Stimulated activated CD8-positive, alpha-beta memory T cell treated with anti-CD3 and anti-CD28 coated beads, Interleukin-2, amount 100 ng/mL, for 1 hour (primary cell): Measurements from ENCODE around the gene HNF4A.

Source experiments
- DNase-seq, 2 donors: peaks; one replicate each; pipeline ENCODE4 v3.0.0-alpha.2; 2020; ENCODE audit warnings: low read depth in 2 of 2

Gene HNF4A

DNA sequence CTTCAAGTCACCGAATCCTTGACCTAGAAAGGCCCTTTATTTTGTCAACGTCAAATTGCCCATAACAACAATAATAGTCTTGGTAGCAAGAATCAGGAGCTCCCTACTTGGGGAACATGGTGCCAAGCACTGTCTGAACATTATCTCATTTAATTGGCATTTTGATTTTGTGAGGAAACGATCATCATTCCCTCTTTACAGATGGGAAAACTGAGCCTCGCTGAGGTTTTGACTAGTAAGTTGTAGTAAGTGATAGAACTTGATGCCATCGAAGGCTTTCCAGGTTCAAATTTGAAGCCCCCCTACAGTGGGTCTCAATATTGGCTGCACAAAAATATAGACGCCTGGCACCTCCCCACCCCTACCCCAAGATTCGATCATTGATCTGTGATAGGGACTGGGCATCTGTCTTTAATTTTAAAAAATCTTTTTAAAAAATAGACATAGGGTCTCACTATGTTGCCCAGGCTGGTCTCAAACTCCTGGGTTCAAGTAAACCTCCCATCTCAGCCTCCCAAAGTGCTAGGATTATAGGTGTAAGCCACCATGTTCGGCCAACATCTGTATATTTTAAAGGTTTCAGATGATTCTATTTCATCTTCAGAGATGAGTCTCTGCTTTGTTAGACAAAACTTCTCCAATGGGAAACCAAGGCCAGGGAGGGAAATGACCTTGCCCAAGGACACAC lies 36.7 kb downstream of the HNF4A start:
- DNase-seq, result no peak

DNA sequence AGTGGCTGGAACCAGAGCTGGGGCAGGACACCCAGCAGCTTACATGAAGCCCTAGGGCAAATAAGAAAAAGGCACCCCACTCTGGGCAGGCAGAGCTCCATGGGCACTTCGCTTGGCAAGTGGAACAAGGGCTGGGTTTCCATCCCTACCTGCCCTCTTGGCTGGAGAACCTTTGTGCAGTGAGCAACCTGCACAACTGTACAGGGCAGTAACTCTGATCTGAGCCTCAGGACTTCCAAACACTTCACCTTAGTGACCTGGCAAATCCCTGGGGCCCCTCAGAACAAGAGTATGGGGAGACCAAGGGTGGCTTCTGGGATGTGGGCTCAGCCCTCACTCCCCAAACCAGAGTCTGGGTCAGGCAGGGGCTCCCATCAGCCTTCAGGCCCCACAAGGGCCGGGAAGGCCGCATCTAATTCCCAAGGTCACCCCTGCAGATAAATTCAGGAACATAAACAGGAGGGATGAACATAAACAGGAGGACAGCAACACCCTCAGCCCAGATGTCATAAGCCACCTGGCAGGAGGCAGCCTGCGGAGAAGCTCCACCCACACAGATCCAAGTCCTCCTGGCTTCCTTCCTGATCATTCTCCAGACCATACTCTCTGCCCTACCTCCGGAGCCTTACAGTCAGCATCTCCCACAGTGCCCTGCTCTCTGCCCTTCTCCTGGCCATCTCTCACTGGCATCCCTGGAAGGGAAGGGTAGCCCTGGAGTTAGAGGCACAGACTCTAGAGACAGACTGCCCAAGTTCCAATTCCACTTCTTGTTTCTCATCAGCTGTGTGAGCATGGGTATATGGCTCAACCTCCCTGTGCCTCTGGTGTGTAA lies 37.5 kb downstream of the HNF4A start:
- DNase-seq, result no peak

DNA sequence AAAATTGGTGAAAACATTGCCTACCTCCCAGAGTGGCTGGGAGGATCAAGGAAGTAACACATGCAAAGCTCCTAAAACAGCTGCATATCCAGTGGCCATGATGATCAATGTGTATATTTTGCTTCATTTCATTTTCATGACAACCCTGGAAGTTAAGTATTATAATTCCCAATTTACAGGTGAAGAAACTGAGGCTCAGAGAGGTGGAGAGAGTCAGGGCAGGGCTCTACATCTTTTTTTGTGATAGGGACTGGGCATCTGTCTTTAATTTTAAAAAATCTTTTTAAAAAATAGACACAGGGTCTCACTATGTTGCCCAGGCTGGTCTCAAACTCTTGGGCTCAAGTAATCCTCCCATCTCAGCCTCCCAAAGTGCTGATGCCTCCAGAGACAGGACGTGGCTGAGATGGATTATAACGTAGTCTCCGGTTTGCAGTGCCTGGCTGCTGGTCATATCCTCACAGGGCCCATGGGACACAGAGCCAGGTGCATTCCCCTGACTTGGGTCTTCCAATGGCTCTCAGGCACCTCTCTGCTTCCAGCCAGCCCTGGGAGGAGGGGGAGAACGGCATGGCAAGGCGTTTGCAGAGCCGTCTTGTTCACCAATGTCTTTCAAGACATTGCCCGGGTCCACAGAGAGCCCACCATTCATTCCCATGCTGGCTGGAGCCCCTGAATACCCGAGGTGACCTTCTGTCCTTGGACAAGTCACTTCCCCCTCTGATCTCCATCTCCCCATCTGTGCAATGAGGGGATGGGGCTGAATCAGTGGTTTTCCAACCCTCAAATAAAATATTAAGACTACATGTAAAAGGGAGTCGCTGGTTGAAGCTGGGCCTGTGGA lies 38.3 kb downstream of the HNF4A start:
- no peak for DNase-seq

DNA sequence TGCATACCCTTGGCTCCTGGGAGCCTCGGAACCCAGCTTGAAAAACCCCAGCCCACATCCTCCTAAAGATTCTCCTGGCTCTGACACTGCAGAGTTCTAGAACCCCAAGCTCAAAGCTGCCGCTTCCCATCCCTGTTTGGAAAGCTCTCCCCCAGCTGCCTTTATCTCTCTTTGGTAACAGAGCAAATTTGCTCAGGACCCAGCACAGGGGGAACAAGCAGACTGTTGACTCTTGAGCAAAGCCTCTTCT lies 38.9 kb downstream of the HNF4A start:
- DNase-seq, result no peak

GRCh38 chr20:44394702-44395460 lies 39.4 kb downstream of the HNF4A start:
- no peak for DNase-seq

- no peak for DNase-seq
Measured at GRCh38 chr20:44395461-44396340, 40.2 kb downstream of the HNF4A start.

GRCh38 chr20:44396369-44397130 lies 41.1 kb downstream of the HNF4A start:
- no peak for DNase-seq

DNA sequence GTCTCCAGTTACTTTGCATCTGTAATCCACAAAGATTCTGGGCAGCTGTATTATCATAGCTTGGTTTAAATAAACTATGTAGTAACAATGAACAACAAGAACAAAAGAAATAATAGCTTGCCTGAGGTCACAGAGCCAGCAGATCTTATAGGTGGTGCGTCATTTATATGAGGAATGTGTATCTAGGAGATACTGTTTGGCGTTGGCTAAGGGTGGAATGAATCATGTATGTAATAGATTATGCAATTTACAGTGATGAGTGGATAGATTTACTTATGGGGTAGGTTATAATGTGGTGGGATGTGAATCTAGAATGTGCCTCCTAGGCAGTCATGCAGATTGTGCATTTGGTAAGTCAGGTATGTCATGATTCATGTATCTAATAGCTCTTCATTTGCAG lies 42.8 kb downstream of the HNF4A start:
- no peak for DNase-seq

GRCh38 chr20:44399446-44399845 lies 43.9 kb downstream of the HNF4A start:
- no peak for DNase-seq

DNA sequence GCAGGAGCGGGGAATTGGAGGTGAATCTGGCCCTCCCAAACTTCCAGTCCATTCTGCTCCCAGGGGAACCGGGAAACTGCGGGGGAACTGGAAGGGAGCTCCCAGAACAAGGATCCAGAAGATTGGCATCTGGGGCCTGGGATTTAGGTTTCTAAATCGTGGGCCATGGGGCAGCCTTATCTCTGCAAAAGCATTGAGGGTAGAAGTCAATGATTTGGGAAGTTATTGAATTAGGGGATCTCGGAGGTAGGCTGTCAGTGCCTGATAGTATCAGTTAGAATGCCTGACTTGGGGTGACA lies 45.1 kb downstream of the HNF4A start:
- no peak for DNase-seq

- no peak for DNase-seq
Measured at GRCh38 chr20:44400970-44401769, 45.7 kb downstream of the HNF4A start.

DNA sequence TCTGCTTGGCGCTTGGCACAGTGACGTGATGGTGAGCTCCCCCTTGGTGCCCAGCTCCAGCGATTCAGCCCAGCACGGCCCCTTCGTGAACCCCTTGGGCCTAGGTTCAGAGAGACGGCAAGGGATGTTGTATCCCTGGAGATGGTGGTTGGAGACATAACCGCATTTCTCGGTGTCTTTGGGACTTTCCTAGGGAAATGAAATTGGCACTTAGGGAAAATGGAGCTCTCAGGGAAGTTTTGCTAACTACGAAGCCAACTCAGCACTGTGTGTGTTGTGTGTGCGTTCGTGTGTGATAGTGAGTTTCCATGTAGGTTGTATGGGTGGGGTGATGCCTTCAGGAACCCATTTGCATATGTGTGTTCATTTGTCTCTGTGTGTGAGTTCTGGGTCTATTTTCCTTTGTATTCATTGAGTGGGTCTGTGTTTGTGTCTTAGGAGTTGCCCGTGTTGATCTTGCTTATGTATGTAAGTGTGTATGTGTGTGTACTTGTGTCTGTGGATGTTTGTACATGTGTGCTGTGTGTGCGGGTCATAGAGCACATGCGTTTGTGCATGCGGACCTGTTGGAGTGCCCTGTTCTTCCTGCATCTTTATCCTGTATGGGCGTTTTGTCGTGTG lies 46.4 kb downstream of the HNF4A start:
- no peak for DNase-seq

DNA sequence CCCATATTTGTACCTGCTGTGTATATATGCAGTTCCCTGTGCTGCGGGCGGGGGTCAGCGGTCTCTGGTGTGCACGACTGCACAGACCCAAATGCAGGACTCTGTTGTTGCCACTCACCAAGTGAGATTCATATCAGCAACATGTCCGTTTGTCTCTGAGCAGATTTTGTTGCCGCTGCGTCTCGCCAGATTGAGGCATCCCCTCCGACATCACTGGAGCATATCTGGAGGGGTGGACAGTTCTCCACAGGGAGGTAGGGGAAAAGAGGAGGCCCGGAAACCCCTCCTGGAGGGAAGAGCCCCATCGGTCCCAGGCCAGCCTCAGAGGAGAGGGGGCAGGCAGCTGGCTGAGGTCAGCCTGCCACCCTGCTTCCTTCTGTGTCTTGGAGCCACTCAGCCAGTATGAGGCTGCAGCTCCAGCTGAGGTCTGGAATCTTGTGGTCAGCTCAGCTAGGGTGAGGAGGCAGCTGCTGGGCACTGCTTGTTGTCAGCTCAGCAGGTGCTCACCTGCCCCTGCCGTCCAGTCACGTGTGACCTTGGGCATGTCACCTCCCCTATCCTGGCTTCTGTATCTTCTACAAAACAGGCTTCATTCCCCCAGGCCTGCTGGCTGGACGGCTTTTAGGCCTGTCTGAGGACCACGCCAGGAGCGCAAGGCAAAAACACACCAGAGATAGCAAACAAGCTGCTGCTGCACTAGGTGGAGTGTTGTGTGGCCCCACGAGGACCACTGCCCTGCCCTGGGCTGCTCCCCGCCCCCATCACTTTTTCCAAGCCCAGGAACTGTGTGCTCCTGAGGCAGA lies 47.1 kb downstream of the HNF4A start:
- no peak for DNase-seq

DNA sequence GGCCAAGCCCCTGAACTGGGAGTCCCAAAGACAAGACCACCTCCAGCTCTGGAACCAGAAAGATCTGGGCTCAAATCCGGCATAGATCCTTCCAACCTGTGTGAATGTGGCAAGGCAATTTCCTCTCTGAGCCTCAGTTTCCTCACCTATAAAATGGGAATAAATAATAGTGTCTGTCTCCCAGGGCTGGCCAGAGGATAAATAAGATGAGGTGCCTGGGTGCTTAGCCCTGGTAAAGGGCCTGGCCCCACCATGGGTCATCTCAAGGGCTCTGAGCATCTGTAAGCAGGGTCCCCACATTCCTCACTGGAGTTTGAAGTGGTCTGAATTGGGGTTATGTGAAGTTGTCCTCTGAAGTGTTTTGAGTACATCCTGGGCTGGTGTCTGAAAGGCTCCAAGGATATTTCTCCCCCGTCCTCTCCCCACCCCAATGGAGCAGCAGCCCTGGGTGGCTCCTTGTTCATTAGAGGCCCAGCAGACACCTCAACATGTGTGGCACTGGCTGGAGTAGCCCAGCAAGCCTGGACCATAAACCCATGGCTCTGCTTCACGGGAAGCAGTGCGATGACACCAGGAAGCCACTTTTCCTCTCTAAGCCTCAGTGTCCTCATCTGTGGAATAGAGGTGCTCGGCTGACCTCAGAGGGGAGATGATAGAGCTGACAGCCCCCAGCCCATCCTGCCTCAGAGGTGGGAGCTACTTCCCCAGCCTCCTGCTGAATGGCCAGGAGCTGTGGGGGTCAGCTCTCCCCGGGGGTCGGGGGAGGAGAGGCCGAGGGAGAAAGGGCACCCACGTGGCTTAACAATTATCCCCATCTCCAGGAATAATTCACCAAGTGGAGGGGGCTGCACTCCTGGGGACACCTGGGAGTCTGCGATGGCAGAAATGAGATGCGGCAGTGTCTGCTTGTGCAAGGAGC lies 48.0 kb downstream of the HNF4A start:
- no peak for DNase-seq

- DNase-seq, result no peak
Measured at GRCh38 chr20:44404204-44405181, 49.0 kb downstream of the HNF4A start.

- DNase-seq, result no peak
Measured at GRCh38 chr20:44405257-44405656, 49.8 kb downstream of the HNF4A start.
